Measurements from ENCODE around the gene DHX9.

DNA sequence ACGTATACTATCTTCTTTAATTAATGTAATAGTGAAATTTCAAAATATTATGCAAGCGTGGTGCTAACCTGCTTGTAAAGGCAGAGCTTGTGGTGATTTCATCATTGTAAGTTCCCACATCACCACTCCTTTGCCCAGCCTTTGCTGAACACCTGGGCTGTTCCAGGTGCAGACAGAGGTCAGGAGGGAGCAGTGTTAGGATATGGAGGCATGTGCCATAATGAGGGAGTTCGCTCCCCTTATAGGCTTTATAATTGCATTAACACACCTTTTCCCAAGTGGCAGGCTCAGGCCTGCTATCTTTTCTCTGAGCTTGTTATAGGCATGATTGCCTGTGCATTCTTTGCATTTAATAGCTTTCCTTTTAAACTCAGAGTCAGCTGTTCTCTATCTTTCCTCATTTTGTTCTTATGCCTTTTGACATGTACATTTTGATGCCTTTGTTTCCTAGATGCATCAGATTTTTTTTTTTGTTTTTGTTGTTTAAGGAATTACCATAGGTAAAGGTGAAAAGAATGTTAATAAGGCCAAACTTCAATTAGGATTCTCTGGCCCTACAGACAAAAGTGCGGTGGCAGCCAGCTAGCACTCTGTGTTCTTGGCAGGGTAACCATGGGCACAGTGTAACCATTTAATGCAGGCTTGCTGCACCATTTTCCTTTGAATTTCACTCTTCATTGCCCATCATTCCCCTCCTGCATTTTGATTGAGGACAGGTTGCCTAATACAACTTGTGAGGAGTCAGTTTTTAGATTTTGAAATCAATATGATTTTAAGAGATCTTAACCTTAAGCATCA lies 36.9 kb upstream of the DHX9 start:
- TF ChIP-seq, protein P1, sequence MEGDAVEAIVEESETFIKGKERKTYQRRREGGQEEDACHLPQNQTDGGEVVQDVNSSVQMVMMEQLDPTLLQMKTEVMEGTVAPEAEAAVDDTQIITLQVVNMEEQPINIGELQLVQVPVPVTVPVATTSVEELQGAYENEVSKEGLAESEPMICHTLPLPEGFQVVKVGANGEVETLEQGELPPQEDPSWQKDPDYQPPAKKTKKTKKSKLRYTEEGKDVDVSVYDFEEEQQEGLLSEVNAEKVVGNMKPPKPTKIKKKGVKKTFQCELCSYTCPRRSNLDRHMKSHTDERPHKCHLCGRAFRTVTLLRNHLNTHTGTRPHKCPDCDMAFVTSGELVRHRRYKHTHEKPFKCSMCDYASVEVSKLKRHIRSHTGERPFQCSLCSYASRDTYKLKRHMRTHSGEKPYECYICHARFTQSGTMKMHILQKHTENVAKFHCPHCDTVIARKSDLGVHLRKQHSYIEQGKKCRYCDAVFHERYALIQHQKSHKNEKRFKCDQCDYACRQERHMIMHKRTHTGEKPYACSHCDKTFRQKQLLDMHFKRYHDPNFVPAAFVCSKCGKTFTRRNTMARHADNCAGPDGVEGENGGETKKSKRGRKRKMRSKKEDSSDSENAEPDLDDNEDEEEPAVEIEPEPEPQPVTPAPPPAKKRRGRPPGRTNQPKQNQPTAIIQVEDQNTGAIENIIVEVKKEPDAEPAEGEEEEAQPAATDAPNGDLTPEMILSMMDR (IDR thresholded peaks at IDR 0.05): no peak
- no peak for TF ChIP-seq POLR2AphosphoS5 (IDR thresholded peaks at IDR 0.05; ENCODE audit: low read depth, low read length)

Data from Panc1 (cell line).